Ovary (tissue), 9 donors: ENCODE data around the gene TMCO6. TPM values are rescaled to one million over a fixed set of nuclear protein-coding genes. Genes with fewer than 3 reads are reported as not detected.

Source experiments
- DNase-seq, 5 donors: peaks; one replicate each; pipeline ENCODE4 v3.0.0-alpha.2; 2019 to 2020
- H3K27ac ChIP-seq, 2 donors: fragments of 200-600 bp; one replicate each; pipeline versions ENCODE4 v1.5.1 to v1.8.0; 2019 to 2022
- H3K27me3 ChIP-seq: fragments of 200-600 bp; one replicate; pipeline ENCODE4 v1.8.0; 2022
- H3K36me3 ChIP-seq: fragments of 200-600 bp; sonication (generic); one replicate; pipeline ENCODE4 v1.5.1; 2019
- H3K4me1 ChIP-seq: one replicate; pipeline ENCODE4 v1.8.1; 2013; ENCODE audit warnings: mild to moderate bottlenecking, moderate library complexity; ENCODE audit not compliant: insufficient read depth
- H3K4me3 ChIP-seq: fragments of 200-600 bp; sonication (generic); one replicate; pipeline ENCODE4 v1.5.1; 2017
- H3K9me3 ChIP-seq, 2 donors: fragments of 200-600 bp in 1 of 2; sonication (generic) in 1 of 2; one replicate each; pipeline versions ENCODE4 v1.5.1 to v1.8.1; 2013 to 2019; ENCODE audit warnings: mild to moderate bottlenecking in 1 of 2, moderate library complexity in 1 of 2
- EP300 ChIP-seq: sonication (generic); formaldehyde crosslinking; IDR thresholded peaks from one replicate; pipeline ENCODE4 v1.6.1; 2017; ENCODE audit warnings: antibody characterized with exemption
- POLR2A ChIP-seq: fragments of 450-650 bp; IDR thresholded peaks from one replicate; pipeline ENCODE4 v1.6.1; 2017; ENCODE audit warnings: antibody characterized with exemption, mild to moderate bottlenecking, moderate library complexity
- WGBS, 3 donors: extraction: QIAGEN DNeasy Blood & Tissue Kit in 1 of 3; methylation state at CpG; one replicate each; pipeline versions ENCODE4 v1.1.5 to v1.1.7; 2013 to 2017; 5-methylcytosine and 5-hydroxymethylcytosine counted together
- intact Hi-C, 4 donors: fragments of 100-400 bp; cut with DNase I; formaldehyde crosslinking; loops; one replicate each; pipeline versions ENCODE4 v1.11.0 to v1.15.1; 2022 to 2023
- polyA plus RNA-seq, 2 donors: library from polyadenylated mRNA; stranded (reverse); fragments of 200-250 nt in 1 of 2; fragments of 350-450 nt in 1 of 2; fragmentation: Illumina TruSeq in 1 of 2; extraction: RNeasy Lipid Tissue Mini Kit (QIAGEN cat#74804) in 1 of 2; gene quantifications; one replicate each; pipeline ENCODE4 v1.2.3, GENCODE V29; 2013 to 2014
- total RNA-seq, 7 donors: library from RNA; depleted of rRNA in 2 of 7; stranded (reverse); fragments of >200 nt in 2 of 7; fragmentation: NEBNext Ultra II Directional in 3 of 7; extraction: Animal tissue kit (Norgen Biotek cat#: 25700) in 3 of 7; gene quantifications; one replicate each; pipeline versions ENCODE4 v1.1.0 to v1.2.4, GENCODE V29; 2016 to 2023
- TF ChIP-seq, protein P1 (sequence below), 3 donors: fragments of 450-650 bp in 2 of 3; fragments of 200-600 bp in 1 of 3; IDR thresholded peaks; one replicate each; pipeline versions ENCODE4 v1.5.1 to v1.8.0; 2016 to 2022; ENCODE audit warnings: antibody characterized with exemption in 3 of 3, mild to moderate bottlenecking in 1 of 3
- donor health status: DM: no; HTN: no; CAD: no; lungs with moderate emphysema.
- donor health status: DM: no; HTN: no; CAD: no.
- donor health status: Bipolar disorder and iron deficiency.
- donor health status: DM: yes; HTN: yes; CAD: no.
- donor health status: DM: no; HTN: no; CAD: no.
- donor health status: DM: yes; HTN: yes; CAD: no.

The TMCO6 gene
- total and polyA plus RNA-seq, 9 donors: 8.0 to 62.8 (median 14.9) TPM

DNA sequence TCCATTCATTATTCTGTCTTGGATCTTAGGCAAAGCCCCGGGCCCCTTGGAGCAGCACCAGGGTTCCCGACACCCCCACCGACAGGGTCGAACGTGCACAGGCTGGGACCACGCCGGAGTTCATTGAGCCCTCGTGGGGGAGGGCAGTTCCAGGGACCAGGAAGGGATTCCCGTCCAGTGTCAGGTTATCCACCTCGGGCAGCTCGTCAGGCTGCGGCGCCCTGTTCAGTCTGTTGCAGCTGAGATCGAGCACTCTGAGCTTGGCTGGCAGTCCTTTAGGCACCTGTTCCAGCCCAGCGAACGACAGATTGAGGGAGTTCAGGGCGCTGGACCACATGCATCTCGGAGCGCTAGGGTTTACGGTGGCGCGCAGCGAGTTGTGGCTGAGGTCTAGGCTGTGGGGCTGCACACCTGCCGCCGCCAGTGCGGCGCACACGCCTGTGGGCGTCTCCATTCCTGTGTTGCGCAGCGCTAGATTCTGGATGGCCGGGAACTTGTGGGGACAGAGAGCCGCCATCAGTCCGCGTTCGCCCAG, 7.4 kb upstream of the TMCO6 start:
- peak in 2 of 5 donors; percentile 34 to 43 for DNase-seq
- 8 to 28% (median 22%) methylated on average over 17 to 36 of the region's 36 CpGs for WGBS, 3 donors
- Histone ChIP-seq H3K4me1 (peaks cover 2% of the 10 kb centered on the region), H3K27ac (peak overlapping the region in 1 of 2 donors; percentile 62), H3K27me3 (no peaks in the 10 kb centered on the region), H3K9me3 (no peaks in the 10 kb centered on the region), H3K4me3 (peak overlapping the region; percentile 46), H3K36me3 (no peaks in the 10 kb centered on the region)
- TF ChIP-seq EP300: no peak
- TF ChIP-seq, protein P1, sequence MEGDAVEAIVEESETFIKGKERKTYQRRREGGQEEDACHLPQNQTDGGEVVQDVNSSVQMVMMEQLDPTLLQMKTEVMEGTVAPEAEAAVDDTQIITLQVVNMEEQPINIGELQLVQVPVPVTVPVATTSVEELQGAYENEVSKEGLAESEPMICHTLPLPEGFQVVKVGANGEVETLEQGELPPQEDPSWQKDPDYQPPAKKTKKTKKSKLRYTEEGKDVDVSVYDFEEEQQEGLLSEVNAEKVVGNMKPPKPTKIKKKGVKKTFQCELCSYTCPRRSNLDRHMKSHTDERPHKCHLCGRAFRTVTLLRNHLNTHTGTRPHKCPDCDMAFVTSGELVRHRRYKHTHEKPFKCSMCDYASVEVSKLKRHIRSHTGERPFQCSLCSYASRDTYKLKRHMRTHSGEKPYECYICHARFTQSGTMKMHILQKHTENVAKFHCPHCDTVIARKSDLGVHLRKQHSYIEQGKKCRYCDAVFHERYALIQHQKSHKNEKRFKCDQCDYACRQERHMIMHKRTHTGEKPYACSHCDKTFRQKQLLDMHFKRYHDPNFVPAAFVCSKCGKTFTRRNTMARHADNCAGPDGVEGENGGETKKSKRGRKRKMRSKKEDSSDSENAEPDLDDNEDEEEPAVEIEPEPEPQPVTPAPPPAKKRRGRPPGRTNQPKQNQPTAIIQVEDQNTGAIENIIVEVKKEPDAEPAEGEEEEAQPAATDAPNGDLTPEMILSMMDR (IDR thresholded peaks at IDR 0.05): no peak
- no peak for TF ChIP-seq POLR2A
- intact Hi-C loops: loop anchor here in 1 of 4 donors (10.0 kb wide), 2 partner anchors 67 to 257 kb away; partner anchors contain the start of genes APBB3 and SLC35A4

DNA sequence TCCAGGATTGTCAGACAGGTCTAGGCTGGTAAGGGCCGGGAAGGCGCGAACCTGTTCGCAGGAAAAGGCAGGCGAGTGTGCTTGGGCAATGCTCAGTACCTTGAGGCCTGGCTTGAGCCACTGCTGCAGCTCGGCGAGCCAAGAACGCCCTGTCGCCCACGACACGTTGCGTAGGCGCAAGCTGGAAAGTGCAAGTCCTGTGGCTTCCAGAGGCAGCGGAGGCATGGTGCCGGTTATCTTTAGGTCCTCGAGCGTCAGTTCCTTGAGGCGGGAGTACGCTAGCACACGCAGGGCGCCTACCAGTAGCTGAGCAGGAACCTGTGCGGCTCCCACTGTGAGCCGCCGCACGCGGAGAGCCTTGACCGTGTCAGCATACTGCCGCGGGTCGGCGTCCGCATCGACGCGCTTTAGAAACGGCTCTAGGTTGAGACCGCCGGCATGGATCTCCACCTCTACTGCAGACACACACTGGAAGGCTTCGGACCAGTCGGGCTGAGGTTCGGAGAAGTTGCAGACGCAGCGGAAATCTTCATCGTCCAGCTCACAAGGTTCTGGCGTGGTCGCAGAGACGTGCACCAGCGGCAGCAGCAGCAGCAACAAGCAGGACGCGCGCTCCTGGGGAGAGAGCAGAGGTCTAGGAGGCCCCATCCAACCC, 6.8 kb upstream of the TMCO6 start:
- 0 to 2% (median 1%) methylated on average over 34 to 51 of the region's 51 CpGs for WGBS, 3 donors
- H3K27me3 ChIP-seq: no peaks in the 10 kb centered on the region
- intact Hi-C loops: loop anchor here in 1 of 4 donors (10.0 kb wide), 2 partner anchors 68 to 258 kb away; partner anchors contain the start of genes APBB3 and SLC35A4
- no peak for TF ChIP-seq EP300
- TF ChIP-seq, protein P1 (IDR thresholded peaks at IDR 0.05): no peak
- TF ChIP-seq POLR2A: no peak
- peak; percentile 52 to 67 (median 57) for DNase-seq
- peak overlapping the region; percentile 46 for H3K4me3 ChIP-seq
- no peaks in the 10 kb centered on the region for H3K9me3 ChIP-seq
- peaks cover 2% of the 10 kb centered on the region for H3K4me1 ChIP-seq
- H3K36me3 ChIP-seq: no peaks in the 10 kb centered on the region
- peak overlapping the region; percentile 61 to 62 for H3K27ac ChIP-seq

DNA sequence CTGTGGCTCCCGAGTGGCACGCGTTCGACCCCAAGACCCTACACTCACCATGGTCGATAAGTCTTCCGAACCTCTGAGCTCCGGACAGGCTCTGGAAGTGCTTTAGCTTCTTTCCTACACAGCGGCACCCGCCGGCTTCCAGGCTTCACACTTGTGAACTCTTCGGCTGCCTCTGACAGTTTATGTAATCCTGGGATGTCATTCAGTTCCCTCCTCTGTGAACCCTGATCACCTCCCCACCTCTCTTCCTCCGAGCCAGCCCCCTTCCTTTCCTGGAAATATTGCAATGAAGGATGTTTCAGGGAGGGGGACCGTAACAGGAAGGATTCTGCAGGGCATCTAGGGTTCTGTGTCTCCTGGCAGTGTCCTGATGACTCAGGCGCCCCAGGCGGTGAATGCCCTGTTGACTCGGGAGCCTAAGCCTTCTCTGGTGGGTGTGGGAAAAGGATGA, 6.2 kb upstream of the TMCO6 start, which contains the start of gene CD14:
TSS of gene CD14 (minus strand) at position 155 of the 451 bp plus-strand sequence. CDS start at position 51, 104 bp downstream.
- H3K4me3 ChIP-seq: peak within 1 kb of the TSS; percentile 46
- H3K36me3 ChIP-seq: no peaks in the 10 kb centered on the region
- no peaks in the 10 kb centered on the region for H3K9me3 ChIP-seq
- peaks cover 2% of the 10 kb centered on the region for H3K4me1 ChIP-seq
- WGBS, 3 donors: 14 to 19% (median 15%) methylated on average over 16 of the region's 16 CpGs
- intact Hi-C loops: loop anchor here in 1 of 4 donors (10.0 kb wide), 2 partner anchors 68 to 258 kb away; partner anchors contain the start of genes APBB3 and SLC35A4
- H3K27me3 ChIP-seq: no peaks in the 10 kb centered on the region
- peak in 2 of 5 donors; percentile 46 to 51 for DNase-seq
- TF ChIP-seq, protein P1 (IDR thresholded peaks at IDR 0.05): no peak
- TF ChIP-seq POLR2A: no peak
- H3K27ac ChIP-seq: peak within 1 kb of the TSS; percentile 61 to 62

DNA sequence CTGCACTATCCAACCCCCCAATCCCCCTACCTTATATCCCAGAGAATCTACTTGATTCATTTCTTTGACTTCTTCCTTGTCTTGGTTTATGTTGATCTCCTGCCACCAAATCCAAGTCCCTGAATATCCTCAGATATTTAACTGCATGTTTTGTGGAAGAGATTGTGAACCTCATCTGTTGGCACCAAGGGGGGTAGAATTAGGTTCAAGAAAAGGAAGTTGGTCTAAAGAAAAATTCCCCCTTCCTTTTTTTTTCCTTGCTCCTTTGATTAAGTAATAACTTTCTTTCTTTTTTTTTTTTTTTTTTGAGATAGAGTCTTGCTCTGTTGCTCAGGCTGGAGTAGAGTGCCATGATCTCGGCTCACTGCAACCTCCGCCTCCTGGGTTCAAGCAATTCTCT, 5.8 kb upstream of the TMCO6 start:
- intact Hi-C loops: loop anchor here in 1 of 4 donors (10.0 kb wide), 2 partner anchors 69 to 259 kb away; partner anchors contain the start of genes APBB3 and SLC35A4
- Histone ChIP-seq H3K4me3 (no peak overlapping the region), H3K4me1 (peaks cover 2% of the 10 kb centered on the region), H3K27ac (peak overlapping the region in 1 of 2 donors; percentile 62), H3K27me3 (no peaks in the 10 kb centered on the region), H3K9me3 (no peaks in the 10 kb centered on the region), H3K36me3 (no peaks in the 10 kb centered on the region)
- WGBS, 3 donors: 90 to 98% (median 94%) methylated on average over 2 of the region's 2 CpGs
- no peak for TF ChIP-seq EP300
- no peak for TF ChIP-seq POLR2A
- TF ChIP-seq, protein P1 (IDR thresholded peaks at IDR 0.05): no peak
- DNase-seq: no peak
